Panc1 (cell line): ENCODE data around the gene GPD2. TPM values are rescaled to one million over a fixed set of nuclear protein-coding genes. Genes with fewer than 3 reads are reported as not detected.

Source experiments
- ATAC-seq: fragments of 200-7000 bp; cut with Tn5 transposase; 2 replicates; pipeline ENCODE4 v1.9.1; 2020; ENCODE audit warnings: mild to moderate bottlenecking, moderate library complexity
- BruUV-seq: library from RNA; stranded (reverse); fragments of 400-500 nt; replicated peaks from 2 replicates; lab custom pipeline; 2021; lab: Mats Ljungman, UMichigan
- CTCF ChIA-PET: fragments of 300-600 bp; sonication (Branson Sonifier 250); formaldehyde crosslinking; loops from one replicate; lab custom pipeline; 2022; ENCODE audit warnings: antibody characterized with exemption; lab: Charles Lee
- POLR2A ChIA-PET: fragments of 300-600 bp; sonication (Branson Sonifier 250); formaldehyde crosslinking; loops from one replicate; lab custom pipeline; 2022; ENCODE audit warnings: antibody characterized with exemption; lab: Charles Lee
- DNase-seq: peaks from one replicate; pipeline ENCODE4 v3.0.0-alpha.2; 2010; ENCODE audit warnings: low read depth, low spot score
- H3K27ac ChIP-seq: 2 replicates; pipeline ENCODE4 v1.5.1; 2011; ENCODE audit warnings: mild to moderate bottlenecking, low read length, inconsistent platforms
- H3K27me3 ChIP-seq: fragments of 200-500 bp; sonication (Bioruptor generic); 2 replicates; pipeline ENCODE4 v1.6.0; 2014; ENCODE audit warnings: low read length, inconsistent platforms; ENCODE audit not compliant: control insufficient read depth, insufficient read depth
- H3K36me3 ChIP-seq: fragments of 200-500 bp; sonication (Bioruptor generic); 2 replicates; pipeline ENCODE4 v1.5.1; 2014; ENCODE audit warnings: inconsistent platforms, mild to moderate bottlenecking, low read length, moderate library complexity; ENCODE audit not compliant: control insufficient read depth, insufficient read depth
- H3K4me1 ChIP-seq: 2 replicates; pipeline ENCODE4 v1.5.1; 2011; ENCODE audit warnings: inconsistent platforms, mild to moderate bottlenecking, low read length, moderate library complexity; ENCODE audit not compliant: control insufficient read depth, insufficient read depth
- H3K4me3 ChIP-seq, 2 experiments: 2 replicates each; pipeline ENCODE4 v1.5.1; 2011 to 2012; ENCODE audit warnings: low read depth in 2 of 2, low read length in 2 of 2, mild to moderate bottlenecking in 2 of 2, inconsistent platforms in 1 of 2, moderate library complexity in 1 of 2
- H3K9me3 ChIP-seq: fragments of 200-500 bp; sonication (Bioruptor generic); 2 replicates; pipeline ENCODE4 v1.5.1; 2014; ENCODE audit warnings: low read depth, mild to moderate bottlenecking, inconsistent platforms, low read length, moderate library complexity; ENCODE audit not compliant: control insufficient read depth, insufficient read depth
- CTCF ChIP-seq: fragments of 450-650 bp; IDR thresholded peaks from 2 replicates; pipeline ENCODE4 v1.5.1; 2017; ENCODE audit warnings: mild to moderate bottlenecking
- POLR2AphosphoS5 ChIP-seq: IDR thresholded peaks from 2 replicates; pipeline ENCODE4 v1.6.1; 2012; ENCODE audit warnings: mild to moderate bottlenecking, low read depth, low read length, moderate library complexity
- REST ChIP-seq, 2 experiments: IDR thresholded peaks; 2 replicates each; pipeline ENCODE4 v1.6.1; 2011 to 2012; ENCODE audit warnings: low read depth in 2 of 2, control low read depth in 1 of 2, low read length in 1 of 2, mild to moderate bottlenecking in 1 of 2, moderate library complexity in 1 of 2; ENCODE audit not compliant: insufficient read depth in 1 of 2
- SIN3A ChIP-seq: IDR thresholded peaks from 2 replicates; pipeline ENCODE4 v1.6.1; 2012; ENCODE audit warnings: low read depth, mild to moderate bottlenecking, low read length, moderate library complexity, borderline replicate concordance; ENCODE audit not compliant: insufficient read depth
- TCF7L2 ChIP-seq: IDR thresholded peaks from 2 replicates; pipeline ENCODE4 v1.6.1; 2011; ENCODE audit warnings: mild to moderate bottlenecking, low read depth, low read length, inconsistent platforms
- in situ Hi-C: cut with HindIII; loops from 2 replicates; pipeline ENCODE4 v1.10.0; 2016; ENCODE audit warnings: low sequenced_read_pairs, low pct_unique_long_range_greater_than_20kb
- intact Hi-C: fragments of 100-400 bp; cut with micrococcal nuclease; formaldehyde crosslinking; loops from one replicate; pipeline ENCODE4 v1.10.0; 2022; ENCODE audit not compliant: unreplicated experiment
- total RNA-seq: library from RNA; stranded (reverse); gene quantifications from one replicate; pipeline ENCODE4 v1.2.1, GENCODE V29; 2021; ENCODE audit not compliant: unreplicated experiment

The GPD2 gene
- total RNA-seq, 1 experiment from 2014 or later, result 27.5 TPM

- no peak for TF ChIP-seq REST (IDR thresholded peaks at IDR 0.05; ENCODE audit: insufficient read depth in 1 of 2, low read depth in 2 of 2, low read length in 1 of 2)
- no peak for TF ChIP-seq CTCF
- TF ChIP-seq POLR2AphosphoS5, result no peak
- no peak for TF ChIP-seq SIN3A
- no peak for TF ChIP-seq TCF7L2
- ChIA-PET POLR2A (interaction anchor here (0.5 kb wide), 1 partner anchor 671 kb away, joined by 5 read pairs; no protein-coding TSS in a partner anchor), CTCF (no interaction called here)
- Histone ChIP-seq H3K27me3 (0 out of 2 replicates have a peak, but pooled peaks cover 2% of the 10 kb centered on the region), H3K36me3 (no peaks in the 10 kb centered on the region), H3K4me3 (no peak overlapping the region), H3K9me3 (no peaks in the 10 kb centered on the region), H3K4me1 (no peaks in the 10 kb centered on the region), H3K27ac (no peak overlapping the region)
- ATAC-seq, result no peak
- intact Hi-C loops, result loop anchor here (5.0 to 10.0 kb wide), 2 partner anchors 296 to 594 kb away; no protein-coding TSS in a partner anchor
- in situ Hi-C loops, result no loop called here
- no peak for DNase-seq
- no TSS peak for BruUV-seq
Measured at GRCh38 chr2:156598563-156598962, 162.4 kb downstream of the GPD2 start.

GRCh38 chr2:156600196-156600595, 164.0 kb downstream of the GPD2 start:
- H3K36me3 ChIP-seq, result no peaks in the 10 kb centered on the region
- no peaks in the 10 kb centered on the region for H3K9me3 ChIP-seq
- ChIA-PET POLR2A (interaction anchor here (0.9 kb wide), 1 partner anchor 306 kb away, joined by 3 read pairs; no protein-coding TSS in a partner anchor), CTCF (interaction anchor here (0.5 kb wide), 1 partner anchor 109 kb away, joined by 4 read pairs; no protein-coding TSS in a partner anchor)
- DNase-seq, result no peak
- no peak overlapping the region for H3K27ac ChIP-seq
- no peak for TF ChIP-seq CTCF
- no peak for TF ChIP-seq TCF7L2
- H3K4me1 ChIP-seq, result no peaks in the 10 kb centered on the region
- in situ Hi-C loops, result no loop called here
- no peak overlapping the region for H3K4me3 ChIP-seq
- intact Hi-C loops, result no loop called here
- no peak for ATAC-seq
- H3K27me3 ChIP-seq, result 0 out of 2 replicates have a peak, but pooled peaks cover 2% of the 10 kb centered on the region
- BruUV-seq, result no TSS peak
